Endothelial cell of umbilical vein (primary cell): ENCODE data around the gene SCML2. TPM values are rescaled to one million over a fixed set of nuclear protein-coding genes. Genes with fewer than 3 reads are reported as not detected.

ENCODE experiments used
- BruUV-seq: library from RNA; stranded (reverse); fragments of 400-500 nt; replicated peaks from 2 replicates; lab custom pipeline; 2021; lab: Mats Ljungman, UMichigan
- CTCF ChIA-PET: fragments of 300-600, 350-600 bp; sonication (Branson Sonifier 250); formaldehyde crosslinking; loops from one replicate; lab custom pipeline; 2021; ENCODE audit warnings: antibody characterized with exemption, inconsistent platforms; lab: Charles Lee
- POLR2A ChIA-PET: fragments of 300-600, 350-600 bp; sonication (Branson Sonifier 250); formaldehyde crosslinking; loops from one replicate; lab custom pipeline; 2021; ENCODE audit warnings: antibody characterized with exemption, inconsistent platforms; lab: Charles Lee
- DNase-seq: peaks from one replicate; pipeline ENCODE4 v3.0.0-alpha.2; 2011; ENCODE audit warnings: low read depth, low spot score
- FAIRE-seq: peaks from 2 replicates; lab custom pipeline; 2011; peaks lifted over from hg19 to GRCh38; lab: Jason Lieb, UNC
- H2AFZ ChIP-seq: 2 replicates; pipeline ENCODE4 v1.6.0; 2012; ENCODE audit warnings: low read depth, low read length, control low read depth, inconsistent platforms
- H3K27ac ChIP-seq: 2 replicates; pipeline ENCODE4 v1.5.1; 2011; ENCODE audit warnings: low read depth, mild to moderate bottlenecking, control low read depth, low read length, moderate library complexity; ENCODE audit not compliant: insufficient read depth
- H3K27me3 ChIP-seq, 2 experiments: 2 replicates each; pipeline versions ENCODE4 v1.6.0 to v1.6.1; 2011; ENCODE audit warnings: low read length in 2 of 2, mixed read lengths in 1 of 2; ENCODE audit not compliant: control insufficient read depth in 2 of 2, insufficient read depth in 2 of 2
- H3K36me3 ChIP-seq, 2 experiments: 2 replicates in 1 of 2; 3 replicates in 1 of 2; pipeline ENCODE4 v1.5.1; 2011; ENCODE audit warnings: low read length in 2 of 2, mild to moderate bottlenecking in 1 of 2, moderate library complexity in 1 of 2; ENCODE audit not compliant: control insufficient read depth in 2 of 2, insufficient read depth in 2 of 2; ENCODE audit errors: extremely low read depth in 1 of 2
- H3K4me1 ChIP-seq: 3 replicates; pipeline ENCODE4 v1.5.1; 2011; ENCODE audit warnings: mild to moderate bottlenecking, low read length; ENCODE audit not compliant: control insufficient read depth, insufficient read depth; ENCODE audit errors: extremely low read depth
- H3K4me2 ChIP-seq: 2 replicates; pipeline ENCODE4 v1.6.1; 2011; ENCODE audit warnings: low read length, control low read depth, mixed read lengths; ENCODE audit not compliant: insufficient read depth
- H3K4me3 ChIP-seq, 3 experiments: fragments of 200-600 bp in 1 of 3; sonication (generic), shearing (Covaris generic) in 1 of 3; replicated peaks in 1 of 3; 2 replicates each; pipeline ENCODE4 v1.5.1; 2011 to 2016; ENCODE audit warnings: control low read depth in 3 of 3, low read length in 3 of 3, mild to moderate bottlenecking in 2 of 3, inconsistent platforms in 1 of 3, low read depth in 1 of 3, moderate library complexity in 1 of 3; ENCODE audit not compliant: insufficient read depth in 1 of 3
- H3K79me2 ChIP-seq: 2 replicates; pipeline ENCODE4 v1.6.0; 2012; ENCODE audit warnings: low read length, inconsistent platforms; ENCODE audit not compliant: control insufficient read depth, insufficient read depth
- H3K9ac ChIP-seq: replicated peaks from 2 replicates; pipeline ENCODE3; 2011; ENCODE audit warnings: low read length, control low read depth; ENCODE audit not compliant: insufficient read depth; ENCODE audit errors: extremely low read depth
- H3K9me1 ChIP-seq: replicated peaks from 3 replicates; pipeline ENCODE4 v1.6.0; 2011; ENCODE audit warnings: mild to moderate bottlenecking, low read length; ENCODE audit not compliant: control insufficient read depth, insufficient read depth; ENCODE audit errors: extremely low read depth
- H3K9me3 ChIP-seq: replicated peaks from 2 replicates; pipeline ENCODE4 v1.5.1; 2012; ENCODE audit warnings: low read length, inconsistent platforms; ENCODE audit not compliant: control insufficient read depth, insufficient read depth
- H4K20me1 ChIP-seq: replicated peaks from 2 replicates; pipeline ENCODE3; 2011; ENCODE audit warnings: mild to moderate bottlenecking, low read length; ENCODE audit not compliant: control insufficient read depth, insufficient read depth; ENCODE audit errors: extremely low read depth
- EZH2 ChIP-seq: IDR thresholded peaks from 2 replicates; pipeline ENCODE4 v1.6.1; 2012; ENCODE audit warnings: borderline replicate concordance, low read depth, mild to moderate bottlenecking, moderate library complexity, low read length, inconsistent platforms; ENCODE audit not compliant: severe bottlenecking
- FOS ChIP-seq: IDR thresholded peaks from 2 replicates; pipeline ENCODE4 v1.6.1; 2011; ENCODE audit warnings: mild to moderate bottlenecking, low read length, moderate library complexity, borderline replicate concordance; ENCODE audit not compliant: insufficient read depth
- GATA2 ChIP-seq: IDR thresholded peaks from 2 replicates; pipeline ENCODE4 v1.7.0; 2011; ENCODE audit warnings: low read depth, mild to moderate bottlenecking, moderate library complexity, mixed read lengths, low read length; ENCODE audit not compliant: insufficient read length, insufficient read depth
- JUN ChIP-seq: IDR thresholded peaks from 2 replicates; pipeline ENCODE4 v1.6.1; 2011; ENCODE audit warnings: borderline replicate concordance, low read depth; ENCODE audit not compliant: insufficient read length, insufficient read depth
- MYC ChIP-seq: IDR thresholded peaks from one replicate; pipeline ENCODE4 v1.6.1; 2011; ENCODE audit warnings: mild to moderate bottlenecking, low read depth, low read length
- POLR2A ChIP-seq: IDR thresholded peaks from 2 replicates; pipeline ENCODE4 v1.6.1; 2012; ENCODE audit warnings: low read depth, mild to moderate bottlenecking, control low read depth, low read length
- POLR2AphosphoS5 ChIP-seq: IDR thresholded peaks from 2 replicates; pipeline ENCODE4 v1.6.1; 2012; ENCODE audit warnings: low read depth, mild to moderate bottlenecking, control low read depth, low read length, moderate library complexity; ENCODE audit not compliant: insufficient read depth
- dilution Hi-C: fragments of 300-500 bp; cut with MboI; formaldehyde crosslinking; loops from one replicate; pipeline ENCODE4 v1.15.0; 2019; ENCODE audit warnings: low sequenced_read_pairs; ENCODE audit not compliant: extremely low pct_ligation_motif_present
- intact Hi-C: fragments of 100-400 bp; cut with micrococcal nuclease; formaldehyde crosslinking; loops from one replicate; pipeline ENCODE4 v1.10.0; 2022
- polyA plus RNA-seq, 4 experiments: library from polyadenylated mRNA; depleted of rRNA in 3 of 4; stranded (reverse) in 3 of 4; unstranded in 1 of 4; fragments of >200 nt; gene quantifications; 2 replicates each; pipeline versions ENCODE4 v1.2.1 to v1.2.3, GENCODE V29; 2011 to 2012; ENCODE audit warnings: missing spikeins in 1 of 4
- total RNA-seq: library from RNA; stranded (reverse); gene quantifications from 2 replicates; pipeline ENCODE4 v1.2.3, GENCODE V29; 2021
- TF ChIP-seq, protein P1 (sequence below): IDR thresholded peaks from 2 replicates; pipeline ENCODE4 v1.6.1; 2011; ENCODE audit not compliant: insufficient read depth, insufficient read length
- TF ChIP-seq, protein P2 (sequence below), 2 donors: IDR thresholded peaks; 1 replicate in 1 of 2; 2 replicates in 1 of 2; pipeline ENCODE4 v1.5.1; 2011; ENCODE audit warnings: low read length in 2 of 2, mild to moderate bottlenecking in 2 of 2, moderate library complexity in 2 of 2, control low read depth in 1 of 2, inconsistent platforms in 1 of 2, low read depth in 1 of 2; ENCODE audit not compliant: insufficient read depth in 1 of 2; ENCODE audit errors: extremely low read depth in 1 of 2

Gene SCML2
- total and polyA plus RNA-seq, 2 donors (not counting 3 experiments of a cell fraction or from before 2014, with no cell fraction given): 1.4 to 2.7 TPM

GRCh38 chrX:18206657-18207056, 147.8 kb downstream of the SCML2 start:
- H3K9me1 ChIP-seq: no peaks in the 10 kb centered on the region
- H3K4me2 ChIP-seq: no peak overlapping the region
- intact Hi-C loops: no loop called here
- no TSS peak for BruUV-seq
- no peaks in the 10 kb centered on the region for H3K36me3 ChIP-seq
- CTCF ChIA-PET: no interaction called here
- no peak overlapping the region for H3K4me3 ChIP-seq
- no peak overlapping the region for H2AFZ ChIP-seq
- no peaks in the 10 kb centered on the region for H3K27me3 ChIP-seq
- no peaks in the 10 kb centered on the region for H3K9me3 ChIP-seq
- POLR2A ChIA-PET: no interaction called here
- H3K4me1 ChIP-seq: no peaks in the 10 kb centered on the region
- dilution Hi-C loops: no loop called here
- TF ChIP-seq POLR2A (no peak), GATA2 (no peak), MYC (no peak), EZH2 (no peak), POLR2AphosphoS5 (no peak), FOS (no peak), JUN (no peak)
- TF ChIP-seq, protein P1, sequence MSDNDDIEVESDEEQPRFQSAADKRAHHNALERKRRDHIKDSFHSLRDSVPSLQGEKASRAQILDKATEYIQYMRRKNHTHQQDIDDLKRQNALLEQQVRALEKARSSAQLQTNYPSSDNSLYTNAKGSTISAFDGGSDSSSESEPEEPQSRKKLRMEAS: no peak
- TF ChIP-seq, protein P2, sequence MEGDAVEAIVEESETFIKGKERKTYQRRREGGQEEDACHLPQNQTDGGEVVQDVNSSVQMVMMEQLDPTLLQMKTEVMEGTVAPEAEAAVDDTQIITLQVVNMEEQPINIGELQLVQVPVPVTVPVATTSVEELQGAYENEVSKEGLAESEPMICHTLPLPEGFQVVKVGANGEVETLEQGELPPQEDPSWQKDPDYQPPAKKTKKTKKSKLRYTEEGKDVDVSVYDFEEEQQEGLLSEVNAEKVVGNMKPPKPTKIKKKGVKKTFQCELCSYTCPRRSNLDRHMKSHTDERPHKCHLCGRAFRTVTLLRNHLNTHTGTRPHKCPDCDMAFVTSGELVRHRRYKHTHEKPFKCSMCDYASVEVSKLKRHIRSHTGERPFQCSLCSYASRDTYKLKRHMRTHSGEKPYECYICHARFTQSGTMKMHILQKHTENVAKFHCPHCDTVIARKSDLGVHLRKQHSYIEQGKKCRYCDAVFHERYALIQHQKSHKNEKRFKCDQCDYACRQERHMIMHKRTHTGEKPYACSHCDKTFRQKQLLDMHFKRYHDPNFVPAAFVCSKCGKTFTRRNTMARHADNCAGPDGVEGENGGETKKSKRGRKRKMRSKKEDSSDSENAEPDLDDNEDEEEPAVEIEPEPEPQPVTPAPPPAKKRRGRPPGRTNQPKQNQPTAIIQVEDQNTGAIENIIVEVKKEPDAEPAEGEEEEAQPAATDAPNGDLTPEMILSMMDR (IDR thresholded peaks at IDR 0.05; ENCODE audit: extremely low read depth in 1 of 2, insufficient read depth in 1 of 2, low read depth in 1 of 2, low read length in 2 of 2): no peak
- no peaks in the 10 kb centered on the region for H3K79me2 ChIP-seq
- H3K27ac ChIP-seq: no peak overlapping the region
- no peak overlapping the region for H3K9ac ChIP-seq
- H4K20me1 ChIP-seq: no peaks in the 10 kb centered on the region
- FAIRE-seq (no peak), DNase-seq (no peak)
